CD14-positive monocyte (primary cell): ENCODE data around the gene PRKN. TPM values are rescaled to one million over a fixed set of nuclear protein-coding genes. Genes with fewer than 3 reads are reported as not detected.

Experiments
- DNase-seq, 3 donors: peaks; one replicate each; pipeline ENCODE4 v3.0.0-alpha.2; 2011 to 2022
- H2AFZ ChIP-seq: 2 replicates; pipeline ENCODE4 v1.6.0; 2012; ENCODE audit warnings: mild to moderate bottlenecking, low read depth, low read length, inconsistent platforms; ENCODE audit not compliant: insufficient read depth, poor library complexity, severe bottlenecking
- H3K27ac ChIP-seq, 2 donors: 1 replicate in 1 of 2; 2 replicates in 1 of 2; pipeline ENCODE4 v1.5.1; 2012 to 2013; ENCODE audit warnings: low read length in 2 of 2, control low read depth in 1 of 2, inconsistent platforms in 1 of 2, low read depth in 1 of 2, mild to moderate bottlenecking in 1 of 2
- H3K27me3 ChIP-seq, 2 donors: one replicate each; pipeline versions ENCODE4 v1.6.0 to v1.6.1; 2011 to 2013; ENCODE audit warnings: low read length in 2 of 2; ENCODE audit not compliant: control insufficient read depth in 2 of 2, insufficient read depth in 2 of 2
- H3K36me3 ChIP-seq, 2 donors: replicated peaks in 1 of 2; 1 replicate in 1 of 2; 2 replicates in 1 of 2; pipeline versions ENCODE4 v1.5.1 to v1.6.1; 2012 to 2013; ENCODE audit warnings: low read length in 2 of 2, control low read depth in 1 of 2, inconsistent platforms in 1 of 2, mild to moderate bottlenecking in 1 of 2; ENCODE audit not compliant: insufficient read depth in 2 of 2, control insufficient read depth in 1 of 2
- H3K4me1 ChIP-seq, 2 donors: 1 replicate in 1 of 2; 2 replicates in 1 of 2; pipeline versions ENCODE4 v1.5.1 to v1.6.1; 2012 to 2013; ENCODE audit warnings: low read length in 2 of 2, control low read depth in 1 of 2, inconsistent platforms in 1 of 2, mild to moderate bottlenecking in 1 of 2, moderate library complexity in 1 of 2; ENCODE audit not compliant: insufficient read depth in 2 of 2, control insufficient read depth in 1 of 2
- H3K4me2 ChIP-seq: replicated peaks from 2 replicates; pipeline ENCODE3; 2012; ENCODE audit warnings: low read length, moderate library complexity, mild to moderate bottlenecking; ENCODE audit not compliant: poor library complexity, severe bottlenecking; ENCODE audit errors: extremely low read depth
- H3K4me3 ChIP-seq, 3 experiments: fragments of 200-600 bp in 1 of 3; sonication (generic) in 1 of 3; replicated peaks in 1 of 3; 1 replicate in 2 of 3; 2 replicates in 1 of 3; pipeline ENCODE4 v1.5.1; 2011 to 2013; ENCODE audit warnings: low read length in 3 of 3, mild to moderate bottlenecking in 3 of 3, control low read depth in 2 of 3, low read depth in 2 of 3, inconsistent platforms in 1 of 3, moderate library complexity in 1 of 3
- H3K79me2 ChIP-seq: 2 replicates; pipeline ENCODE4 v1.6.0; 2012; ENCODE audit warnings: mild to moderate bottlenecking, control low read depth, inconsistent platforms, low read length, moderate library complexity; ENCODE audit not compliant: insufficient read depth
- H3K9ac ChIP-seq: 2 replicates; pipeline ENCODE4 v1.6.0; 2017; ENCODE audit warnings: low read length, mild to moderate bottlenecking; ENCODE audit not compliant: insufficient read depth, poor library complexity, severe bottlenecking
- H3K9me3 ChIP-seq, 2 donors: replicated peaks in 1 of 2; 1 replicate in 1 of 2; 2 replicates in 1 of 2; pipeline versions ENCODE4 v1.5.1 to v1.6.1; 2012 to 2013; ENCODE audit warnings: low read length in 2 of 2, control low read depth in 1 of 2; ENCODE audit not compliant: control insufficient read depth in 1 of 2, insufficient read depth in 1 of 2
- H4K20me1 ChIP-seq: 2 replicates; pipeline ENCODE4 v1.6.0; 2012; ENCODE audit warnings: mild to moderate bottlenecking, low read length, control low read depth, moderate library complexity; ENCODE audit not compliant: insufficient read depth
- H3K27ac Mint-ChIP-seq, 7 donors: one replicate each; pipeline ENCODE4 v1.8.0; 2020; ENCODE audit warnings: mild to moderate bottlenecking in 7 of 7, mixed read lengths in 7 of 7, moderate library complexity in 6 of 7, inconsistent platforms in 2 of 7
- H3K27me3 Mint-ChIP-seq, 3 donors: one replicate each; pipeline ENCODE4 v1.8.0; 2021 to 2022; ENCODE audit warnings: low read depth in 3 of 3, mild to moderate bottlenecking in 3 of 3, mixed read lengths in 3 of 3, moderate library complexity in 3 of 3, inconsistent platforms in 1 of 3
- H3K36me3 Mint-ChIP-seq, 2 donors: one replicate each; pipeline ENCODE4 v1.8.0; 2020; ENCODE audit warnings: mixed read lengths in 2 of 2, inconsistent platforms in 1 of 2, mild to moderate bottlenecking in 1 of 2
- H3K4me1 Mint-ChIP-seq: one replicate; pipeline ENCODE4 v1.8.0; 2020; ENCODE audit warnings: mild to moderate bottlenecking, mixed read lengths
- H3K4me3 Mint-ChIP-seq, 2 donors: one replicate each; pipeline ENCODE4 v1.8.0; 2020; ENCODE audit warnings: mild to moderate bottlenecking in 2 of 2, mixed read lengths in 2 of 2, moderate library complexity in 1 of 2
- H3K9me3 Mint-ChIP-seq, 7 donors: one replicate each; pipeline ENCODE4 v1.8.0; 2020 to 2022; ENCODE audit warnings: mixed read lengths in 7 of 7, mild to moderate bottlenecking in 6 of 7, moderate library complexity in 6 of 7, inconsistent platforms in 2 of 7
- CTCF ChIP-seq: fragments of 200-600 bp; IDR thresholded peaks from one replicate; pipeline ENCODE4 v1.8.0; 2022; ENCODE audit warnings: antibody characterized with exemption, mild to moderate bottlenecking
- WGBS: methylation state at CpG from one replicate; pipeline ENCODE4 v1.1.5; 2013; ENCODE audit warnings: missing lambda C conversion rate; ENCODE audit not compliant: insufficient coverage; 5-methylcytosine and 5-hydroxymethylcytosine counted together
- intact Hi-C, 2 donors: fragments of 100-400 bp; cut with micrococcal nuclease; formaldehyde crosslinking; loops; one replicate each; pipeline versions ENCODE4 v1.15.0 to v1.15.1; 2023
- polyA plus RNA-seq, 3 donors: library from polyadenylated mRNA; depleted of rRNA in 1 of 3; unstranded in 2 of 3; stranded (reverse) in 1 of 3; fragments of 300-500 nt in 2 of 3; fragments of >200 nt in 1 of 3; fragmentation: Illumina TruSeq in 2 of 3; gene quantifications; 1 replicate in 2 of 3; 2 replicates in 1 of 3; pipeline ENCODE4 v1.2.3, GENCODE V29; 2012 to 2021

PRKN gene
- polyA plus RNA-seq, 3 donors = 0.19 to 0.21 TPM; not detected in 1

GRCh38 chr6:161683400-161683799 lies 1044.2 kb downstream of the PRKN start:
- TF ChIP-seq CTCF = no peak
- no peaks in the 10 kb centered on the region for H3K27me3 ChIP-seq
- no peak overlapping the region for H3K27ac ChIP-seq
- H3K36me3 Mint-ChIP-seq = no peaks in the 10 kb centered on the region
- H3K4me3 Mint-ChIP-seq = no peak overlapping the region
- no peak for DNase-seq
- no peaks in the 10 kb centered on the region for H3K79me2 ChIP-seq
- H3K9ac ChIP-seq = no peak overlapping the region
- H2AFZ ChIP-seq = no peak overlapping the region
- no peaks in the 10 kb centered on the region for H3K36me3 ChIP-seq
- H3K4me3 ChIP-seq = no peak overlapping the region
- WGBS = 81% methylated on average over 5 of the region's 5 CpGs
- peaks cover 0 to 5% of the 10 kb centered on the region in 2 donors for H3K9me3 ChIP-seq
- no peak overlapping the region for H3K4me2 ChIP-seq
- no peak overlapping the region for H3K27ac Mint-ChIP-seq
- H3K4me1 Mint-ChIP-seq = no peaks in the 10 kb centered on the region
- H3K27me3 Mint-ChIP-seq = no peaks in the 10 kb centered on the region
- peaks cover 0 to 9% (median 2%) of the 10 kb centered on the region in 7 donors for H3K9me3 Mint-ChIP-seq
- H4K20me1 ChIP-seq = no peaks in the 10 kb centered on the region
- H3K4me1 ChIP-seq = no peaks in the 10 kb centered on the region
- intact Hi-C loops = no loop called here

DNA sequence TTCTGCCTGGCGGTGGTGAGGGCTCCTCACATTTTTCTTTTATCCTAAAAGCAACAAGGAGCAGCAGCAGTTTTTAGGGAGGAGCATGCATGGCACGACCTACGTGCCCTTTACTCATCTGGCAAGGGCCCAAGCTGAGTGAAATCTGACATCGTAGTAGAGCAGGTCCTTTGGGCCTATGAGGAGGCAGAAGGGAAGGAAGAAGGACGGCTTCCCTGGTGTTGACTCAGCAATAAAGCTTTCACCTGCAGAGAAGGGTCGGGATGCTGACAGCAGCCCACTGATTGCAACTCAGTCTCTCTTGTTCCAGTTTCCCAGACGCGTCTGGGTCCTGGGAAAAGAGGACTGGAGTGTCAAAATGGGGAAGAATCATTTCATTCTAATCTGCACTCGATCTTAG lies 1044.6 kb downstream of the PRKN start:
- WGBS = 71% methylated on average over 4 of the region's 9 CpGs
- Mint-ChIP-seq H3K36me3 (no peaks in the 10 kb centered on the region), H3K4me1 (no peaks in the 10 kb centered on the region), H3K9me3 (peaks cover 0 to 9% (median 2%) of the 10 kb centered on the region in 7 donors), H3K4me3 (no peak overlapping the region), H3K27ac (no peak overlapping the region), H3K27me3 (no peaks in the 10 kb centered on the region)
- Histone ChIP-seq H3K79me2 (no peaks in the 10 kb centered on the region), H3K4me3 (no peak overlapping the region), H3K27me3 (no peaks in the 10 kb centered on the region), H3K4me1 (no peaks in the 10 kb centered on the region), H2AFZ (no peak overlapping the region), H3K9me3 (peaks cover 0 to 5% of the 10 kb centered on the region in 2 donors), H3K9ac (no peak overlapping the region), H3K4me2 (no peak overlapping the region), H3K36me3 (no peaks in the 10 kb centered on the region), H4K20me1 (no peaks in the 10 kb centered on the region), H3K27ac (no peak overlapping the region)
- no peak for TF ChIP-seq CTCF
- no peak for DNase-seq
- intact Hi-C loops = no loop called here
